Adrenal gland (tissue), 12 donors: Measurements from ENCODE around the gene TNFRSF18. TPM values are rescaled to one million over a fixed set of nuclear protein-coding genes. Genes with fewer than 3 reads are reported as not detected.

Experiments
- DNase-seq, 7 donors: peaks; one replicate each; pipeline ENCODE4 v3.0.0-alpha.2; 2019 to 2020
- H3K27ac ChIP-seq, 5 donors: fragments of 200-600 bp; sonication (generic) in 4 of 5; 1 replicate in 3 of 5; 2 replicates in 2 of 5; pipeline versions ENCODE4 v1.5.1 to v1.8.0; 2016 to 2020; ENCODE audit warnings: mild to moderate bottlenecking in 1 of 5
- H3K27me3 ChIP-seq: fragments of 200-600 bp; 2 replicates; pipeline ENCODE4 v1.8.0; 2021
- H3K36me3 ChIP-seq, 2 donors: fragments of 200-600 bp; replicated peaks in 1 of 2; 1 replicate in 1 of 2; 2 replicates in 1 of 2; pipeline versions ENCODE4 v1.5.1 to v1.8.0; 2018 to 2022
- H3K4me1 ChIP-seq, 2 donors: fragments of 200-600 bp; replicated peaks in 1 of 2; 1 replicate in 1 of 2; 2 replicates in 1 of 2; pipeline versions ENCODE4 v1.5.1 to v1.8.0; 2018 to 2021
- H3K4me3 ChIP-seq, 4 donors: fragments of 200-600 bp; sonication (generic) in 3 of 4; one replicate each; pipeline ENCODE4 v1.5.1; 2016 to 2018
- H3K9me3 ChIP-seq, 3 donors: fragments of 200-600 bp; sonication (generic) in 1 of 3; replicated peaks in 1 of 3; 1 replicate in 2 of 3; 2 replicates in 1 of 3; pipeline versions ENCODE4 v1.5.1 to v1.8.0; 2016 to 2021
- POLR2A ChIP-seq, 2 donors: fragments of 450-650 bp; IDR thresholded peaks; one replicate each; pipeline ENCODE4 v1.6.1; 2017; ENCODE audit warnings: antibody characterized with exemption in 2 of 2, mild to moderate bottlenecking in 2 of 2, moderate library complexity in 1 of 2
- WGBS, 4 donors: extraction: QIAGEN DNeasy Blood & Tissue Kit in 2 of 4; methylation state at CpG; one replicate each; pipeline versions ENCODE4 v1.1.5 to v1.1.7; 2013 to 2017; 5-methylcytosine and 5-hydroxymethylcytosine counted together
- intact Hi-C, 2 donors: fragments of 100-400 bp; cut with DNase I; formaldehyde crosslinking; loops; one replicate each; pipeline versions ENCODE4 v1.14.1 to v1.15.0; 2022 to 2023
- polyA plus RNA-seq, 3 donors: library from polyadenylated mRNA; stranded (reverse); fragments of 200-250 nt in 2 of 3; fragments of 350-450 nt in 1 of 3; fragmentation: Illumina TruSeq in 1 of 3; extraction: RNeasy Lipid Tissue Mini Kit (QIAGEN cat#74804) in 1 of 3; gene quantifications; one replicate each; pipeline ENCODE4 v1.2.3, GENCODE V29; 2013 to 2014
- total RNA-seq, 9 donors: library from RNA; depleted of rRNA in 4 of 9; stranded (reverse); fragments of >200 nt in 4 of 9; fragments of 120-200 nt in 1 of 9; fragmentation: NEBNext Ultra II Directional in 1 of 9; extraction: Animal tissue kit (Norgen Biotek cat#: 25700) in 1 of 9; gene quantifications; one replicate each; pipeline versions ENCODE4 v1.1.0 to v1.2.4, GENCODE V29; 2013 to 2023
- TF ChIP-seq, protein P1 (sequence below), 6 experiments: fragments of 450-650 bp in 4 of 6; fragments of 200-600 bp in 2 of 6; sonication (generic) in 1 of 6; IDR thresholded peaks; 1 replicate in 5 of 6; 2 replicates in 1 of 6; pipeline versions ENCODE4 v1.5.1 to v1.8.0; 2016 to 2021; ENCODE audit warnings: antibody characterized with exemption in 6 of 6, mild to moderate bottlenecking in 2 of 6, moderate library complexity in 1 of 6
- donor health status: healthy with polysubstance abuse.
- donor health status: Bipolar disorder and iron deficiency.
- donor health status: DM: yes; HTN: yes; CAD: no.
- donor health status: DM: no; HTN: no; CAD: no.
- donor health status: DM: no; HTN: no; CAD: no.
- donor health status: DM: yes; HTN: yes; CAD: no.

Gene TNFRSF18
- total and polyA plus RNA-seq, 12 donors = 0.27 to 1.5 (median 0.64) TPM; not detected in 7

DNA sequence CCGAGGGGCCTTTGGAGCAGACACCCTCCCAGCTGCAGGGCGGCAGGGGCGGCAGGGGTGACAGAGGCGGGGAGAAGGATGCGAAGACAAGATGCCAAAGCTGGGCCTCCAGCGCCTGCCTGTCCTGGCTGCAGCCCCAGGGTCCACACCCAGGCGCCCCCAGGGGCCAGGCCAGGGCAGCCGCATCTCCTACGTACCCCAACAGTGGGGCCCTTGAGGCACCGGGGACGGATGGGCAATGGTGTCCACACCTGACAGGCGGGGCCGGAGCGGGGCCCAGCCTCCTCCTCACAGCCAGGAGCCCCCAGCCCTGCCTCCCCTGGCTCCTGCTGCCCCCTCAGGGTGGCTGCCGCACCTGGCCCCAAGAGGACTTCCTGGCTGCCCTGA lies 32.8 kb upstream of the TNFRSF18 start:
- no peak for DNase-seq
- no peak for TF ChIP-seq POLR2A (IDR thresholded peaks at IDR 0.05)
- TF ChIP-seq, protein P1, sequence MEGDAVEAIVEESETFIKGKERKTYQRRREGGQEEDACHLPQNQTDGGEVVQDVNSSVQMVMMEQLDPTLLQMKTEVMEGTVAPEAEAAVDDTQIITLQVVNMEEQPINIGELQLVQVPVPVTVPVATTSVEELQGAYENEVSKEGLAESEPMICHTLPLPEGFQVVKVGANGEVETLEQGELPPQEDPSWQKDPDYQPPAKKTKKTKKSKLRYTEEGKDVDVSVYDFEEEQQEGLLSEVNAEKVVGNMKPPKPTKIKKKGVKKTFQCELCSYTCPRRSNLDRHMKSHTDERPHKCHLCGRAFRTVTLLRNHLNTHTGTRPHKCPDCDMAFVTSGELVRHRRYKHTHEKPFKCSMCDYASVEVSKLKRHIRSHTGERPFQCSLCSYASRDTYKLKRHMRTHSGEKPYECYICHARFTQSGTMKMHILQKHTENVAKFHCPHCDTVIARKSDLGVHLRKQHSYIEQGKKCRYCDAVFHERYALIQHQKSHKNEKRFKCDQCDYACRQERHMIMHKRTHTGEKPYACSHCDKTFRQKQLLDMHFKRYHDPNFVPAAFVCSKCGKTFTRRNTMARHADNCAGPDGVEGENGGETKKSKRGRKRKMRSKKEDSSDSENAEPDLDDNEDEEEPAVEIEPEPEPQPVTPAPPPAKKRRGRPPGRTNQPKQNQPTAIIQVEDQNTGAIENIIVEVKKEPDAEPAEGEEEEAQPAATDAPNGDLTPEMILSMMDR (IDR thresholded peaks at IDR 0.05) = no peak
- WGBS, 4 donors = 69 to 79% (median 77%) methylated on average over 5 to 15 of the region's 15 CpGs; no CpG with 5 or more reads in 1 of the 4 donors
- Histone ChIP-seq H3K27me3 (peaks cover 7% of the 10 kb centered on the region), H3K4me3 (no peak overlapping the region), H3K27ac (no peak overlapping the region), H3K4me1 (no peaks in the 10 kb centered on the region), H3K9me3 (no peaks in the 10 kb centered on the region), H3K36me3 (no peaks in the 10 kb centered on the region)
- intact Hi-C loops = no loop called here

GRCh38 chr1:1238702-1239178 lies 32.3 kb upstream of the TNFRSF18 start:
- DNase-seq = no peak
- 71 to 91% (median 79%) methylated on average over 6 to 19 of the region's 19 CpGs for WGBS, 4 donors
- Histone ChIP-seq H3K27ac (no peak overlapping the region), H3K4me1 (no peaks in the 10 kb centered on the region), H3K4me3 (no peak overlapping the region), H3K36me3 (no peaks in the 10 kb centered on the region), H3K27me3 (peaks cover 7% of the 10 kb centered on the region), H3K9me3 (no peaks in the 10 kb centered on the region)
- no peak for TF ChIP-seq POLR2A (IDR thresholded peaks at IDR 0.05)
- TF ChIP-seq, protein P1 (IDR thresholded peaks at IDR 0.05) = no peak
- intact Hi-C loops = no loop called here

- H3K27me3 ChIP-seq = peaks cover 7% of the 10 kb centered on the region
- intact Hi-C loops = no loop called here
- no peak for DNase-seq
- WGBS, 4 donors = 40 to 57% (median 48%) methylated on average over 16 to 48 of the region's 48 CpGs
- no peak overlapping the region for H3K4me3 ChIP-seq
- H3K9me3 ChIP-seq = no peaks in the 10 kb centered on the region
- peaks cover 0 to 4% of the 10 kb centered on the region in 2 donors for H3K4me1 ChIP-seq
- no peak overlapping the region for H3K27ac ChIP-seq
- TF ChIP-seq, protein P1 (IDR thresholded peaks at IDR 0.05) = no peak
- no peak for TF ChIP-seq POLR2A (IDR thresholded peaks at IDR 0.05)
- no peaks in the 10 kb centered on the region for H3K36me3 ChIP-seq
Observed at GRCh38 chr1:1237874-1238701, 31.7 kb upstream of the TNFRSF18 start.

GRCh38 chr1:1236945-1237873 lies 30.8 kb upstream of the TNFRSF18 start:
- intact Hi-C loops = no loop called here
- peaks cover 6 to 11% of the 10 kb centered on the region in 2 donors for H3K4me1 ChIP-seq
- DNase-seq = no peak
- no peak overlapping the region for H3K4me3 ChIP-seq
- 23 to 61% (median 38%) methylated on average over 4 to 34 of the region's 34 CpGs for WGBS, 4 donors
- H3K36me3 ChIP-seq = no peaks in the 10 kb centered on the region
- no peak for TF ChIP-seq POLR2A (IDR thresholded peaks at IDR 0.05)
- TF ChIP-seq, protein P1 (IDR thresholded peaks at IDR 0.05) = no peak
- peaks cover 7% of the 10 kb centered on the region for H3K27me3 ChIP-seq
- H3K27ac ChIP-seq = no peak overlapping the region
- H3K9me3 ChIP-seq = no peaks in the 10 kb centered on the region
